Glomerular endothelial cell (primary cell): Measurements from ENCODE around the gene SURF4. TPM values are rescaled to one million over a fixed set of nuclear protein-coding genes. Genes with fewer than 3 reads are reported as not detected.

Experiments
- total RNA-seq: library from RNA; depleted of rRNA; stranded (reverse); fragments of >200 nt; gene quantifications from 2 replicates; pipeline ENCODE4 v1.2.3, GENCODE V29; 2015

Gene SURF4
- total RNA-seq, 1 donor from 2014 or later: 281 TPM

Other genes starting within 250 kb of the SURF4 start
- gene GBGT1, start 212.1 kb downstream of the SURF4 start, total RNA-seq: 4.3 and 6.6 TPM in 2 replicates
- gene OBP2B, start 166.8 kb downstream of the SURF4 start, total RNA-seq: not detected in 2 replicates
- under 0.01 and 0.05 TPM in 2 replicates for gene ABO, start 100.9 kb downstream of the SURF4 start, total RNA-seq
- gene SURF6, start 39.9 kb downstream of the SURF4 start, total RNA-seq: 17.1 and 22.9 TPM in 2 replicates
- gene MED22, start 27.9 kb downstream of the SURF4 start, total RNA-seq: 21.9 and 27.5 TPM in 2 replicates
- 1,807 and 2,930 TPM in 2 replicates for gene RPL7A, start 27.8 kb downstream of the SURF4 start, total RNA-seq
- 16.6 and 27.0 TPM in 2 replicates for gene SURF1, start 19.6 kb downstream of the SURF4 start, total RNA-seq
- 21.0 and 24.4 TPM in 2 replicates for gene SURF2, start 19.5 kb downstream of the SURF4 start, total RNA-seq
- 0.06 and 0.34 TPM in 2 replicates for gene STKLD1, start 306 bp upstream of the SURF4 start, total RNA-seq
- 24.9 and 25.6 TPM in 2 replicates for gene REXO4, start 42.0 kb upstream of the SURF4 start, total RNA-seq
- 3.3 and 3.6 TPM in 2 replicates for gene ADAMTS13, start 46.3 kb upstream of the SURF4 start, total RNA-seq
- 8.3 and 12.3 TPM in 2 replicates for gene CACFD1, start 83.9 kb upstream of the SURF4 start, total RNA-seq
- gene SLC2A6, start 103.0 kb upstream of the SURF4 start, total RNA-seq: 70.5 and 73.8 TPM in 2 replicates
- not detected in 2 replicates for gene MYMK, start 148.9 kb upstream of the SURF4 start, total RNA-seq
- gene ADAMTSL2, start 158.6 kb upstream of the SURF4 start, total RNA-seq: 0.05 TPM in 1 of 2 replicates, not detected in the other
- gene FAM163B, start 233.3 kb upstream of the SURF4 start, total RNA-seq: not detected in 2 replicates